Stimulated activated CD8-positive, alpha-beta memory T cell treated with anti-CD3 and anti-CD28 coated beads, Interleukin-15, amount 100 ng/mL, for 4 hours (primary cell): ENCODE results near the gene C17orf113.
"Not testable (repeated sequence)": the region's sequence is repeated elsewhere in the genome, so short reads cannot be mapped to it uniquely, and the experiment has no call there.

Experiments used
- DNase-seq, 2 donors: peaks; one replicate each; pipeline ENCODE4 v3.0.0-alpha.2; 2020; ENCODE audit warnings: low read depth in 2 of 2

Gene C17orf113

DNA sequence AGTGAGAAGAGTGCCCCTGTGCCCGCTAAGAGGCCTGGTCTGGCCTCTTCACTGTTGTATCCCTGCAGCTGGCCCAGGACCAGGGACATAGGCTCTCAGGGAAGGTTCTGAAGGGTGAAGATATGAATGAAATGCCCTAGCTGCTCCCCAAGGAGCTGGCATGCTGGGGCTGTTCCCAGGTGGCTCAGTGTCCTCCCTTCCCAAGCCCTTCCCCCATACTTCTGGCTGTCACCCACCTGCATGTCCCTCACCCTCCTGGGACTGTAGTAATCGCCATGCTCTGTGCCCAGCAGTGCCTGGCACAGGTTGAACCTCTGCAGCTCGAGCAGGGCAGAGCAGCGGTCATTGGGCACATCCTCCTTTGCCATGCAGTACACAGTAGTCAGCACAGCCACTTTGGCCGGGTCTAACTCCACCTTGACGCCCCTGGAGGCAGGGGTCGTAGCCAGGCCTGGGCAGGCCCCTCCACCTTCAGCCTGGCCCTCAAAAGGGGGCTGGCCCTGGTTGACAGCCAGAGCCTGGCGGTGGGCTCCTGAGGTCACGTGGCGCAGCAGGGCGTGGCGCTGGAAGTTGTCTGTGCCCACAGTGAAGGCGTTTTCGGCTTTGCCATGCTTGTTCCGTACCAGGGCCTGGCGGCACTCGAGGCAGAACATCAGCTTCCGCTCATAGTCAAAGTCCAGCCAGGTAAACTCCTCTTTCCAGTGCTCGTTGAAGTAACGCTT lies 7.6 kb downstream of the C17orf113 start:
- no peak for DNase-seq

DNA sequence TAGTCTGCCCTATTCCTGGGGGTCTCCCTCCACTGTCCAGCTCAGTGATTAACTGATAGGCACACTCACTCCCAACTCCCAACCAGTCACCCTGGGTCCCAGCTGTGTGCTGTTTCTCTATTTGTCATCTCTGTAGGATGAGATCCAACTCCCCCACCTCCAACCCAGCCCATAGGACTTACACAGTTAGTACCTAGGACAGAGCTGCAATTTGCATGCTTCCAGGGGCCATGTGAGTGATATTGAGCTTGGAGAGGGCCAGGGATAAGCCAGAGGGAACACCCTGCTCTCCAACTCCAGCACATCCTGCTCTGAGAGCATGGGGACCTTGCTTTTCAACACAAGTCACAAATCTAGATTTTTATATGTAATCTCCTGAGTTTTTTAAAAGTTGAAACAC lies 8.8 kb downstream of the C17orf113 start:
- no peak for DNase-seq

DNA sequence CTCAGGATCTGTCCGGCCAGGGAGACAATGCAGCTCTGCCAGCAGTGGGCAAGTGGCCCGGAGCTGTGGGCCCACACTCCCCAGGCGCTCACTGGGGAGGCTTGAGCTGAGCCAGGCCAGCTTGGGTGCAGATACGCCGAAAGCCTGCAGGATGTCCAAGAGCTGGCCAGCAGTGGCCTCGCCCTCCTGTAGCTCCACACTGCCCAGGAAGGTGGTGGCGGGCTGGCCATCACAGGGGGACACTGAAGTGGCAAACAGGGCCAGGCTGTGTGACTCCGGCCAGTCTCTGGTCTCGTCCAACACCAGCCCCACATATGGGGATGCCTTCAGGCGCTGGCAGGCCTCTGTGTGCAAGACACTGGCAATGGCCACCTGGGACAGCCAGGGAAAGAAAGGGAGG lies 9.6 kb downstream of the C17orf113 start:
- no peak for DNase-seq

DNA sequence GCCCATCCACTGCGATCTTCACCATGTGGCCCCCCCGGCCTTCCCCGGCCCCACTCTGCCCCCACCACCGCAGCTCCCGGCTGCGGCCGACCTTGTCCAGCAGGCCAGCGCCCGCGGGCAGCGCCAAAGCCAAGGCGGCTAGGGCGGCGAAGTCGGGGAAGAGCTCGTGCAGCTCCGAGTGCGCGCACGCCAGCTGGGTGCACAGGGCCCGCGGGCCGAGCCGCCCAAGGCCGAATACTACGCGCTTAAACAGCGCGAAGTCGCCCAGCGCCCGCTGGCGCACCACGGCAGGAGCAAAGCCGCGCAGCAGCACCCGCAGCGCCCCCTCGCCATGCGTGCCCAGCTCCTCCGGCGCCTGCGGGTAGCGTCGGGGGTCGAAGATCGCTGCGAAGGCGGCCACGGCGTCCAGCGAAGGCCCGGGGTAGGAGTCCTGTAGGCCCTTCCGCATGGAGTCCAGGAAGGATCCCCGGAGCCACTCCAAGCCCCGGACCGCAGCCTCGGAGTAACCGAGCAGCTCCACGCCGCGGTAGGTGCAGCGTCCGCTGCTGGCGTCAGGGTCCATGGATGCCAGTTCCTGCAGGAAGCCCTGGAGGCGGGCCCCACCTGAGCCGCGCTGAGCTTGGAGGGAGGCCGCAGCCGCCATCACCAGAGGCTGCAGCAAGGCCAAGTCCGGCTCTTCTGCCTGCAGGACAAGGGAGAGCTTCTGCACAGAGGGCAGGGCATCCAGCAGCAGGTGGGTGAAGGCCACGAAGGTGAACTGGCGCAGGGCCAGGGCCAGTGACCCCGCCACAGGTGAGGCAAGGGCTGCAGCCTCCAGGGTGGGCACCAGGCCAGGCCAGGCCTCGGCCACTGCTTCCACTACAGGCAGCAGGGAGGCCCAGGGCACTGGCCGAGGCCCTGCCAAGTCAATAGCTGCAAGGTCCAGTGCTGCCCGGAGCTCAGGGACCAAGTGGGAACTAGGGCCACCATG lies 10.3 kb downstream of the C17orf113 start:
- no peak for DNase-seq

DNA sequence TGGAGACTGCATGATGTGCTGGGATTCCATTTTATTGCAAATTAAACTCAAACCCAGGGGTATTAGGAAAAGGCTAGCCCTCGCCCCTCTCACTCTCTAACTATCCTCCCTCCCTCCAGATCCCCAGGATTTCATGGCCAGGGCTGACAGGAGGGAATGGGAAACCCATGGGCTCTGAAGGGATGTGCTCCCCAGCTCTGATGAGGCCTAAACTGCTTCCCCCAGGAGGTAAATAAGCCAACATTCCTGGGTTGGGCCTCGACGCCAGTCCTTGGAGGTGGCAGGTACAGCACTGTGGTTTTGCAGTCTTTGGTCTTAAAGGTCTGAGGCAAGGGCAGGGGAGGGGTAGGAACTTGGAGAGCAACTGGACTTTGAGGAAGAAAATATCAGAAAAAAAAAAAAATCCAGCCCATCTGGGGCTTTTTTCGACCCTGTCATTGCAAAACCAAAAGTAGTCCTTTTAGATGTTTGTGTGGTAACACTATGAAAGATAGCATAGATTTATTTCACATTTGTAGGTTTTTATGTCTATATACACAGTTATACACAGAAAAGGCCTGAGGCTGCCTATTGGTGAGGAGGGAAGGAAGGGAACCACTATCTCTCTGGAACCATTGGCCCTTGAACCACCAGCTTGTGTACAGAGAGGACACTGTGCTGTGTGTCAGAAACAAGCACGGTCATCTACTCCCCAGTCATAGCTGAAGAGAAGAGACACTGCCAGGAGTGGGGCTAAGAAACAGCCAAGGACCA lies 12.0 kb downstream of the C17orf113 start:
- DNase-seq, result no peak

DNA sequence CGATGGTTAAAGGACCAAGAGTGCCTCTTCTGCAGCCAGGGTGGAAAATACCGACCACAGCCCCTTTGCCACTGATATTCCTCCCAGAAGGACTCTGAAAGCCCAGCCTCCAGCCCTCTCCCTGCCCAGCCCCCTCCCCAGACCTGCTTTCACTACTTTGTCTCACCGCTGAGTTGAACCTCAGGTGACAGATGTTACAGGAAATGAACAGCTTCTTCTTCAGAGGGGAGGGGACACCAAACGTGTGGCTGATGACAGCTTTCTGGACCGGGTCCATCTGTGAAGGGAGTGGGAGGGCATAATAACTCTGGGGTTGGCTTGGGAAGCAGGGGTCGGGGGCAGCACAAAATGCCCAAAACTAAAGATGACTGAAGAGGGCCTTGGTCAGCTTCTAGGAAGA lies 16.3 kb downstream of the C17orf113 start:
- DNase-seq, result no peak

DNA sequence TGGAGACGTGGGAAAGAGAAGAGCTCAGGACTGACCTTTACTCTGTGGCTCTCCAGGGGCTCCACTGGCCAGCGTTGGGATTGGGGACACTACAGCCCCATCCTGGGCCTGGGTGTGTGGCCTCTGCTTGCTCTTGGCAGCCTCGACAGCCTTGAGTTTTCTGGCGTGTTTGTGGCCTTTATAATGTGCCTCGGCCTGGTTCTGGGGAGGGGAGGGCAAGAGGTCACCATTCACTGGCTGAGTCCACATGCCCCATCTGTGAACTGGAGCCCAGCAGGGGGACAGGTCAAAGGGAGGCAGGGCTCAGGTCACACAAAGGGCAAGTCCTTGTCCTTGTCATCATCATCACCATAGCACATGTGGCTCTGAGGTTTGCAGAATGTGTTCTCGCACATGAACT lies 18.8 kb downstream of the C17orf113 start:
- DNase-seq, result no peak

DNA sequence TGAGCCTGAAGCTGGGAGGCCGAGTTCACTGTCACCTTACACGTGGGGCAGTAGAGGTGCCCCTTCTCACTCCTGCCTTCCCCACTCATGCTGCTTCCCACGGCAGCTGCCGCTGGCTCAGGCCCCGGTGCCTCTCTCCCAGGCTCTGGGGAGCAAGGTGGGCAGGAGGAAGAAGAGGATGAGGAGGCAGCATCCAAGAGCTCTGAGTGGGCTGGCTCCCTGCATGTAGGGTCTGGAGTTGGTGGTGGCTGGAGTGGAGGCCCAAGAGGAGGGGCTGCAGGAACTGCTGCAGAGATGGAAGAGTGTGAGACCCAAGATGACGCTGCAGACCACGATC lies 21.6 kb downstream of the C17orf113 start:
- DNase-seq, result no peak

DNA sequence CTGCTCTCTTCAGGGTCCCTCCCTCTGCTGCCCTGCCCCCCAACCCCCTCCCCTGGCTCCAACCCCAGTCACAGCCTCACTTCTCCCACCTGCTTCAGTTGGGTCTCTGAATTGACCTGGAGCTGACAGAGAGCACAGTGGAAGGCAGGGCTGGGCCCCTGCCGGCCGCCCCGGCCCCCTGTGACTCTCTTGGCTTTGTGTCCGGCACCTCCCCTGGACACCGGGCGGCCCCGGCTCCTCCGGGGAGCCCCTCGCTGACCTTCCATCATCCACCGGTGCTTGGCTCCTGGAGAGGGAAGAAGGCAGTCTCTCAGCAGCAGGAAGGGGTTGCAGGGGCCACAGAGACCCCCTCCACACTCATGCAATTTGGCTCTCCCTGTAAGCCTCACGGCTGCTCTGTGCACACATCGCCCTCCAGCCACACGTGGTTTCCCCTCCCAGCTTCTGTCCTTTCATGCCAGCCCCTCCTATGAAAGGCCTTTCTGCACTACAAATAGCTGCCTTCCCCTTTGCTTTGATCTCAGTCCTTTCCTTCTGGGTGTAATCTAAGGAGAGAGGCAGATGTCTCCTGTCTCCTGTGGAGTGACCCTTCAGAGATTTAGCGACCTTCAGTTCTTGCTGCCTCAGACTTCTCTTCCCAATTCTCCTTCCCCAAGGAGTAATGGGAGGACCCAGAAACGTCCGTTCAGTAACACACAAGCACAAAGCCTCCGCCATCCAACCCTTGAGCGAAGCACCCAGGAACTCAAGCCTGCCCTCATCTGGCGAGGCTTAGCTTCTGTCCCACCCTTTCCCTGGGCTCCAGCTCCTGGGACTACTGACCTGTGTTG lies 22.2 kb downstream of the C17orf113 start:
- no peak for DNase-seq

DNA sequence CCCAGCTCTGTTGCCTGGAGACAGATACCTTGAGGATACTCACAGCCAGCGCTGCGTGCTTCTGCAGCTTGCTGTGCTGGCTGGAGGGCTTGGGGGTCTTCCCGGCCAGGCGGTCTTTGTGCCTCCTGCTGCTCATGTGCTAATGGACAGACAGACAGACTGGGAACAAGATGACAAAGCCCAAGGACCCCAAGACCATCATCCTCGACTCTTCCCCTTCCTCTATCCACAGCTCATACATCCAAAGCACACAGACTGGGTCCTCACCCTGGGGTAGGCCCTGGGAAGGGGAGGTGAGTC lies 22.9 kb downstream of the C17orf113 start:
- DNase-seq, result no peak

DNA sequence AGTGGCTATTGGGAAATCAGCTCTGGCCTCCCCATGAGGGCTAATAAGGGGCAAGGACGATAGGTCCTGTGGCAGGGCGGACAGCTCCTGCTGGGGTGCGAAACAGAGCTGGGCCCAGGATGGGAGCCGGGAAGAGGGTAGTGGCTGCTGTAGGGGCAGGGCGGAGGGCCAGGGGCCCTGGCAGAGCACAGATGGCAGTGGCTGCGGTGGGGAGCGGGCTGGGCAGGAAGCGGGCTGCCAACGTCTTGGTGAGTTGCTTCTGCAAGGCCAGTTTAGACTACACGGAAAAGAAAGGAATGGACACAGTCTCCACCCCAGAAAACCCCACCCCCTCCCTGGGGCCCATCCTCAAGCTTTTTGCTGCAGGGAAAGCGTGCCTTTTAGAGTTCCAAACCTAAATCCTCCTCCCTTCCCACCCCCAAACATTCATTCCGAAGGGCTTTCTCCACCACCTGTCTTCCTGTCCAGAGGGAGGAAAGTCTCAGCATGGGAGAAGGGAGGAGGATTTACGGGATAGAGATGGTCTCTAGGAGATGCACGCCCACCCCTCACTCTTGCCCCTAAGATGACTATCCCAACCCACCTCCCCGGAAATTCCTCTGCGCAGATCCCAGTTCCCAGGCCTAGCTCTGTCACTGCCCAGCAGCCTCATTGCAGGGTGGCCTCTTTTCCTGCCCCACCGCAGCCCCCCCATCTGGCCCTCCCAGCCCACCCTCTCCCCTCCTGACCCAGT lies 23.4 kb downstream of the C17orf113 start:
- DNase-seq, result no peak

DNA sequence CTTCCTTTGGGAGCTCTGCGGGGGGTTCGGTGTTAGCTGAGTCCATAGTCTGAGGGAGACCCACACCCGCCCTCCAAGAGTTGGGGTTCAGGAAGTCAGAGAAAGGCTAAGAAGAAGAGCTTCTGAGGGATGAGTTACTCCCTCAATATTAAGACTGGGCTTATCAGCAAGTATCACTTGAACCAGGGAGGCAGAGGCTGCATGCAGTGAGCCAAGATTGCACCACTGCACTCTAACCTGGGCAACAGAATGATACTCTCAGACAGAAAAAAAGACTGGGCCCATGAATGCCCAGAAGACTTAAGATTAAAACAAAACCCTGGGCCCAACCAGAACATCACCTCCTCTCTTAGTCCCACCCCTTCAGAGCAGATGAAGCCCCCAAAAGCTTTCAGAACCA lies 24.5 kb downstream of the C17orf113 start:
- DNase-seq, result no peak

DNA sequence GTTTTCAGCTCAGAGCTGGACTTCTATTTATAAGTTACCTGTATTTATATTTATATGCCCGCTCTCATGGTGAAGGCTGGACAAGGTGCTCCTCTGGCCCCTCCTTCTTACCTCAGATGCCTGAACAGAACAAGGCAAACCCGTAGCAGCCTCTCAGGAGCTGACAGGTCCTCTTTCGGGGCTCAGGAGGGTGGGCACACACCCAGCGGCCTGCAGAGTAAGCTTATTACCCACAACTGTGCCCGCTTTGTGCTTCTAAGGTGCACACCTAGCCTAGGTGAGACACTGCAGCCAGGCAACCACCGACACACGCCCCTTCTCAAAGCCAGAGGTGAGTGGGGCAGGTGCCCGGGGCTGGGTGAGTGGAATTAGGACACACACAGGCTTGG lies 25.2 kb downstream of the C17orf113 start:
- DNase-seq, result no peak

DNA sequence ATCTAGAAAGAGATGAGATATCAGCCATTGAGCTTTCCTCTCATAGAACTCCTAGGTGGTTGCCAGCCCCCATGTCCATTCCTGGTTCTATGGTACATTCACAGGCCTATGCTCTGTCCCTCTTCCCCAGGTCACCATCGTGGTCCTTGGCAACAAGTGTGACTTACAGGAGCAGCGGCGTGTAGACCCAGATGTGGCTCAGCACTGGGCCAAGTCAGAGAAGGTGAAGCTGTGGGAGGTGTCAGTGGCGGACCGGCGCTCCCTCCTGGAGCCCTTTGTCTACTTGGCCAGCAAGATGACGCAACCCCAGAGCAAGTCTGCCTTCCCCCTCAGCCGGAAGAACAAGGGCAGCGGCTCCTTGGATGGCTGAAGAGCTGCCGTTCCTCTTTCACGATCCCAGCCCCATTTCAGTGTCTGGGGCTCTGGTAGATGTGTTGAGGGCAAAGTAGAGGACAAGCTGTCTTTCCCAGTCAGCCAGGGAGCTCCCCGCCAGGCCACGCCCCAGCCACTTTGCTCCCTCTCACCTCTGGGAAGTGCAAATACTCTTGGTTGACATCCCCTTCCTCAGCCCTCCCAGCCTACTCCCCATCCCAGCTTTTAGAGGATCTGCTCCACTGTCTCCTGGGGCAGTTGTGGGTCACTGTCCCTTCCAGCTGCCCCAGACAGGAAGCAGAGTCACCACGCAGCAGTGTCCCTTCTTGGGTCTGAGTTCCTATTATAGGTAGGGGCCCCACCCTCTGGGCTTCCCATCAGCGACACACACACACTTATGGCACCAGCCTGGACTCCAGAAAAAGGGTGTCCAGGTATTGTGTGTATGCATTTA lies 26.7 kb downstream of the C17orf113 start:
- no peak for DNase-seq

DNA sequence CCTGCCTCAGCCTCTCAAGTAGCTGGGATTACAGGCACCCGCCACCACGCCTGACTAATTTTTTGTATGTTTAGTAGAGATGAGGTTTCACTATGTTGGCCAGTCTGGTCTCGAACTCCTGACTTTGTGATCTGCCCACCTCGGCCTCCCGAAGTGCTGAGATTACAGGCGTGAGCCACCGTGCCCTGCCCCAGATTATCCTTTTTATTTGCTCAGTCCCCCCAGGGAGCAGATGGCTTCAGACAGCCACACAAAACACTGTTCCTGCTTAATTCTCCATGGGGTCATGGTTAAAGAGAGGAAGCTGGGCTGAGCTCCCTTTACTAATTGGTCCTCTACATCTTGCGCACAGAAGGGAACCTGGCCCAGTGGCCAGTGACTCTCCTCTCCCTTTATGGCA lies 29.6 kb downstream of the C17orf113 start:
- DNase-seq, result not testable (repeated sequence)

DNA sequence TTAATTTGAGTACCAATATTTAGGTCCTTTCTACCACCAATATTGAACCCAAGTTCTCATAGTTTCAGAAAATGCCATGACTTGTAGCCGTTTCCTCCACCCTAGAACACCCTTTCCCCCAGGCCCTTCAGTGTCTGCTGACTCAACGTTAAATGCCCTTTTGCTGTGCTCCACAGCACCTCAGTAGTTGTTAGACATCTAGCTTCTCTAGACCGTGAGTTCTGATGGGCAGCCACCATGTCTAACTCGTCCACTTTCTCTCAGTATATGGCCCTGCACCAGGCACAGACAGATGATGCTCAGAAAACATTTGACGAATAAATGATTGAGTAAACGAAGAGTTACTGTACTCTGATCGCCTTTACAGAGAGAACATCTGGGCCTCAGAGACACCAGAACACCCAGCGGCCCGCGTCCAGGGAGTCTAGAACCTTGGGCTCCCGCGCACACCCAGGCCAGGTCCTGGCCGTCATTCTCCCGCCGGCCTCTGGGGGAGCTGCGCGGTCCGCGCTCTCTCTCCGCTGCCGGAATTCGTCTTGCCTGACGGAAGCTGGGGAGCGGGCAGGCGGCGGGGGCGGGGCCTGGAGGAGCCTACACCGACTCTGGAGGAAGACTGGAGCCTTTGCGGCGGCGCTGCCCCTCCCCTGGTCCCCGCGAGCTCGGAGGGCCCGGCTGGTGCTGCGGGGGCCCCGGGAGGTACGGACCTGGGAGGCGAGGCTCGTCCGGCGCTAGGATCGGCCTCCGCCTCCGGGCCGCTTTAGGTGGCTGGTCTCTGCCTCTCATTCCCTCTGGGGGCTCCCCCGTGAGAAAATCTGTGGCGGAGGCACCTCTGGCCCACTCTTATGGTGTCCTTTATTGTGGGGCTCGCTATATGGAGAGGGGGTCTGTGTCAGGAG lies 30.6 kb downstream of the C17orf113 start, which contains the start of gene NKIRAS2:
TSS of gene NKIRAS2 (plus strand) at position 582 of the 896 bp plus-strand sequence. CDS start 1,488 bp downstream, outside the sequence.
- DNase-seq, result peak; percentile 80 to 86

DNA sequence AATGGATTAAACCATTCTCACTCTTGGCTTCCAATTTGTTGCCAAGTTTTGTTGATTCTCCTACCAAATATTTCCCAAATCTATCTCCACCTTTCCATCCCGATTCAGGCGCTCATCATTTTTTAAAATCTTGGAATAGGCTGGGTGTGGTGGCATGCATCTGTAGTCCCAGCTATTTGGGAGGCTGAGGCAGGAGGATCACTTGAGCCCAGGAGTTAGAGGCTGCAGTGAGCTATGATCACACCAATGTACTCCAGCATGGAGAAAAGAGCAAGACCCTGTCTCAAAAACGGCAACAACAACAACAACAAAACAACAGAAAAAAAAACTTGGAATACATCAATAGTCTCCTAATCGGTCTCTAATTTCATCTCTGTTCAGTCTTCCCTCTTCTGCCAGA lies 31.4 kb downstream of the C17orf113 start:
- DNase-seq, result no peak

DNA sequence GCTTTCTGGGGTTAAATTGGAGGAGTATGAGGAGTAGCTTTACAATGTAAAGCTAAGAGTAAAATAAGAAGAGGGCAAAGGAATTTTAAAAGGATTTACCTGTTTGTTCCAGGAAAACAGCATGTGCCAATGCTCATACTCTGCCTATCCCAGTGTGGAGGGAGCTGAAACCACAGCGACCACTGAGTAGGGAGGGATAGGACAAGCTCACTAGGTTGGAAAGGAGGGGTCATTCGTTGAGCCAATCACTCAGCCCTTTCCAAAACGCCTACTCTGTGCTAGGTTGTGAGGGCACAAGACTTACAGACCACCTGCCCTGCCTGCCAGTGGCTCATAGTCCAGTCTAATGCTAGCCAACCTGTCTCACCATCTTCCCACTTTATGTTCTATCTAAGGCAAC lies 32.1 kb downstream of the C17orf113 start:
- DNase-seq, result no peak

DNA sequence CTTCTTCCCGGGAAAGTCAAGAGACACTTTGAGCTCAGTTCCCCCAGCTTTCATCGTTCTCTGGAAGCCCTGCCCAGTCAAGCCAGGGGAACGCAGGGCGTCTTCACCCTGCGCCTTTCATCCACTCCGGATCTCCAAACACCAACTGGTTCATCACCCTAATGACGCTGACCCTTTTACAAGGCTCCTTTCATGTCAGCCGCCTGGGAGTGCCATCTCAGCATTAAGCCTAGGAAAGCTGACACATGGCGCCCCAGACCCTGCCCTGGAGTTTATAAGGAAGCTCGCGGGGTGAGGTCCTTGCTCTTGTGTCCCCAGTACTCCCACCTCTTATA lies 32.6 kb downstream of the C17orf113 start:
- no peak for DNase-seq
